Breast epithelium (tissue), 3 donors: ENCODE results near the gene SLC35B4.

Source experiments
- CTCF ChIP-seq, 3 donors: fragments of 450-650 bp; IDR thresholded peaks; one replicate each; pipeline ENCODE4 v1.5.1; 2016 to 2017; ENCODE audit warnings: antibody characterized with exemption in 3 of 3, mild to moderate bottlenecking in 3 of 3, moderate library complexity in 3 of 3
- POLR2A ChIP-seq: fragments of 450-650 bp; IDR thresholded peaks from one replicate; pipeline ENCODE4 v1.6.1; 2016; ENCODE audit warnings: antibody characterized with exemption, mild to moderate bottlenecking, moderate library complexity
- POLR2AphosphoS5 ChIP-seq, 3 donors: sonication (generic); formaldehyde crosslinking; IDR thresholded peaks; one replicate each; pipeline ENCODE4 v1.6.1; 2017; ENCODE audit warnings: antibody characterized with exemption in 3 of 3

GRCh38 chr7:134287916-134288659 lies 28.6 kb downstream of the SLC35B4 start:
- TF ChIP-seq CTCF (IDR thresholded peaks at IDR 0.05): no peak
- no peak for TF ChIP-seq POLR2A
- TF ChIP-seq POLR2AphosphoS5 (IDR thresholded peaks at IDR 0.05): no peak
